HepG2 (cell line): ENCODE measurements around the gene ATP4A. TPM values are rescaled to one million over a fixed set of nuclear protein-coding genes. Genes with fewer than 3 reads are reported as not detected.
A peak's percentile ranks its signal among the peaks of the same experiment; 100 is the strongest.

ENCODE experiments used
- ATAC-seq: fragments of 200-7000 bp; cut with Tn5 transposase; 3 replicates; pipeline ENCODE4 v1.9.1; 2020; ENCODE audit warnings: mild to moderate bottlenecking, moderate library complexity
- BruUV-seq: library from RNA; stranded (reverse); fragments of 400-500 nt; replicated peaks from 2 replicates; lab custom pipeline; 2021; lab: Mats Ljungman, UMichigan
- CTCF ChIA-PET: fragments of 300-600 bp; formaldehyde crosslinking; extraction: SDS; loops from one replicate; lab custom pipeline; 2021; ENCODE audit warnings: low total read pairs, inconsistent platforms, low intra/inter-chr PET ratio; lab: Yijun Ruan, JAX
- POLR2A ChIA-PET: fragments of 350-600 bp; sonication (Branson Sonifier 250); formaldehyde crosslinking; loops from one replicate; lab custom pipeline; 2020; ENCODE audit warnings: antibody characterized with exemption, inconsistent platforms; lab: Yijun Ruan, JAX
- DNase-seq: peaks from one replicate; pipeline ENCODE4 v3.0.0-alpha.2; 2015; ENCODE audit warnings: low spot score
- FAIRE-seq: peaks from 3 replicates; lab custom pipeline; 2011; peaks lifted over from hg19 to GRCh38; lab: Jason Lieb, UNC
- H2AFZ ChIP-seq: one replicate; pipeline ENCODE4 v1.6.1; 2011; ENCODE audit warnings: low read length, inconsistent platforms
- H3K27ac ChIP-seq: fragments of 300-600 bp; 3 replicates; pipeline ENCODE4 v1.8.0; 2011; ENCODE audit warnings: mixed run types, mild to moderate bottlenecking, mixed read lengths, low read length, inconsistent platforms; ENCODE audit not compliant: insufficient read depth; ENCODE audit errors: extremely low read length
- H3K27me3 ChIP-seq, 2 experiments: fragments of 200-600 bp in 1 of 2; 2 replicates in 1 of 2; 3 replicates in 1 of 2; pipeline versions ENCODE4 v1.6.0 to v1.8.0; 2011; ENCODE audit warnings: low read length in 2 of 2, mild to moderate bottlenecking in 2 of 2, moderate library complexity in 2 of 2, inconsistent platforms in 1 of 2; ENCODE audit not compliant: insufficient read depth in 2 of 2, control insufficient read depth in 1 of 2
- H3K36me3 ChIP-seq, 2 experiments: fragments of 200-600 bp in 1 of 2; replicated peaks in 1 of 2; 2 replicates in 1 of 2; 3 replicates in 1 of 2; pipeline versions ENCODE4 v1.5.1 to v1.8.0; 2011; ENCODE audit warnings: low read length in 2 of 2, inconsistent platforms in 1 of 2; ENCODE audit not compliant: insufficient read depth in 2 of 2, control insufficient read depth in 1 of 2
- H3K4me1 ChIP-seq: 2 replicates; pipeline ENCODE4 v1.5.1; 2012; ENCODE audit warnings: low read length, inconsistent platforms; ENCODE audit not compliant: insufficient read depth
- H3K4me2 ChIP-seq: 2 replicates; pipeline ENCODE4 v1.6.0; 2011; ENCODE audit warnings: low read depth, low read length, inconsistent platforms
- H3K4me3 ChIP-seq, 3 experiments: fragments of 200-600 bp in 1 of 3; sonication (generic), shearing (Covaris generic) in 1 of 3; replicated peaks in 1 of 3; 2 replicates each; pipeline ENCODE4 v1.5.1; 2011 to 2016; ENCODE audit warnings: low read length in 3 of 3, inconsistent platforms in 2 of 3, low read depth in 2 of 3, mild to moderate bottlenecking in 2 of 3, control low read depth in 1 of 3, mixed read lengths in 1 of 3; ENCODE audit not compliant: insufficient read depth in 1 of 3
- H3K79me2 ChIP-seq: one replicate; pipeline ENCODE4 v1.6.1; 2011; ENCODE audit warnings: low read length, inconsistent platforms; ENCODE audit not compliant: insufficient read depth
- H3K9ac ChIP-seq: 2 replicates; pipeline ENCODE4 v1.6.0; 2011; ENCODE audit warnings: mild to moderate bottlenecking, low read depth, low read length, inconsistent platforms; ENCODE audit not compliant: insufficient read depth
- H3K9me3 ChIP-seq: 2 replicates; pipeline ENCODE4 v1.5.1; 2012; ENCODE audit warnings: mild to moderate bottlenecking, low read length
- H4K20me1 ChIP-seq: 2 replicates; pipeline ENCODE4 v1.6.0; 2011; ENCODE audit warnings: inconsistent platforms, mild to moderate bottlenecking, low read length, moderate library complexity; ENCODE audit not compliant: insufficient read depth
- DBP ChIP-seq: sonication (generic); formaldehyde crosslinking; IDR thresholded peaks from 2 replicates; pipeline ENCODE4 v1.4.0; 2020; ENCODE audit warnings: missing genetic modification reagents; ENCODE audit errors: not compliant biosample characterization
- HNRNPL ChIP-seq: fragments of 200-400 bp; formaldehyde crosslinking; IDR thresholded peaks from 2 replicates; pipeline ENCODE4 v1.6.1; 2017; ENCODE audit warnings: mild to moderate bottlenecking, low read depth, low read length
- NFKBIZ ChIP-seq: IDR thresholded peaks from 2 replicates; pipeline ENCODE4 v1.6.1; 2018; ENCODE audit warnings: missing genetic modification reagents, missing compliant biosample characterization
- RFX5 ChIP-seq: IDR thresholded peaks from 2 replicates; pipeline ENCODE4 v1.6.1; 2011; ENCODE audit warnings: low read depth, low read length, improper control_type of control experiment
- THAP11 ChIP-seq: IDR thresholded peaks from 2 replicates; pipeline ENCODE4 v1.6.1; 2016; ENCODE audit warnings: missing biosample characterization, missing genetic modification reagents
- ZFP41 ChIP-seq: sonication (generic); formaldehyde crosslinking; IDR thresholded peaks from 2 replicates; pipeline ENCODE4 v1.4.0; 2020; ENCODE audit warnings: mild to moderate bottlenecking, missing genetic modification reagents, borderline replicate concordance
- ZNF143 ChIP-seq: sonication (generic); formaldehyde crosslinking; IDR thresholded peaks from 2 replicates; pipeline ENCODE4 v1.4.0; 2020; ENCODE audit warnings: missing genetic modification reagents
- ZNF761 ChIP-seq: sonication (generic); formaldehyde crosslinking; conservative IDR thresholded peaks from 2 replicates; pipeline ENCODE4 v1.4.0; 2020; ENCODE audit warnings: mild to moderate bottlenecking, missing genetic modification reagents
- ZNF878 ChIP-seq: sonication (generic); formaldehyde crosslinking; IDR thresholded peaks from 2 replicates; pipeline ENCODE4 v1.8.1; 2023; ENCODE audit warnings: mild to moderate bottlenecking, missing genetic modification reagents, moderate library complexity
- WGBS: methylation state at CpG from one replicate; pipeline ENCODE4 v1.1.6; 2017; ENCODE audit warnings: low lambda C conversion rate; 5-methylcytosine and 5-hydroxymethylcytosine counted together
- in situ Hi-C: cut with HindIII; loops from 2 replicates; pipeline ENCODE4 v1.10.0; 2017; ENCODE audit warnings: low pct_unique_long_range_greater_than_20kb; ENCODE audit not compliant: extremely low pct_ligation_motif_present
- intact Hi-C: fragments of 100-400 bp; cut with micrococcal nuclease; formaldehyde crosslinking; loops from one replicate; pipeline ENCODE4 v1.10.0; 2022; ENCODE audit not compliant: unreplicated experiment
- polyA plus RNA-seq, 8 experiments: library from polyadenylated mRNA; depleted of rRNA in 3 of 8; stranded (reverse) in 7 of 8; unstranded in 1 of 8; fragments of >200 nt; fragmentation: Illumina TruSeq in 4 of 8; extraction: Trizol in 4 of 8; gene quantifications; 2 replicates each; pipeline versions ENCODE4 v1.2.1 to v1.2.3, GENCODE V29; 2011 to 2016; ENCODE audit warnings: low read depth in 4 of 8, missing spikeins in 1 of 8, mixed read lengths in 1 of 8; ENCODE audit not compliant: insufficient read depth in 1 of 8
- total RNA-seq, 5 experiments: library from RNA; depleted of rRNA; stranded (reverse); fragments of >200 nt; fragmentation: Illumina TruSeq; extraction: Trizol; gene quantifications; 2 replicates each; pipeline ENCODE4 v1.2.3, GENCODE V29; 2016; ENCODE audit warnings: low read depth in 1 of 5
- TF ChIP-seq, protein P1 (sequence below): sonication (generic); formaldehyde crosslinking; IDR thresholded peaks from 2 replicates; pipeline ENCODE4 v1.4.0; 2020; ENCODE audit warnings: mild to moderate bottlenecking, missing genetic modification reagents

The ATP4A gene
- total and polyA plus RNA-seq, 2 of the 13 experiments (the other 11 are each of a cell fraction or from before 2014, with no cell fraction given) = 0.08 to 0.11 TPM

DNA sequence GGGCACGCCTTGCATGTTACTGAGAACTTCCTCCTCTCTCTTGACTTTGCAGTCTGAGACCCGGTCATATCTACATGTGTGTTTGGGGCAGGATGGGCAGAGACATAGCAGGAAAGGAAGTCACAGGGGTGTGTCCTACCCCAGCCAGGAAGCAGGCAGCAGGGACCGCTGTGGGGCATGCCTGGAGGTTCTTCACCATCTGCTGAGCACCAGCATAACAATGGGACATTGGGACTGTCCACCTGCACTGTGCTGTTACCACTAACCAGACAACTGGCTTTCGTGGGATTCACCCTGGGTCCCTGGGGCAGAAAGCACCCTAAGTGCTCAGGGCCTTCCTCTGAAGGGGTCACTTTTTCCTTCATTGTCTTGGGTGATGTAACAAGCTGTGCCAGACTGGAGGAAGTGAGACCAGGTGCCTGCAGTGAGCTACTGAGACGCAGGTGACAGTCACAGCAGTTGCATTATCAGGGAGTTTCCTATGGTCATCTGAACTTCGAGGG lies 46.4 kb upstream of the ATP4A start:
- ATAC-seq = no peak
- no TSS peak for BruUV-seq
- Histone ChIP-seq H3K27me3 (no peaks in the 10 kb centered on the region; a peak in 1 of 5 replicates), H3K27ac (no peak overlapping the region), H3K36me3 (peaks cover 0 to 4% of the 10 kb centered on the region in 2 experiments; a peak in 1 of 5 replicates), H3K9me3 (peaks cover 23% of the 10 kb centered on the region), H3K4me2 (no peak overlapping the region), H3K79me2 (no peaks in the 10 kb centered on the region), H3K9ac (no peak overlapping the region), H4K20me1 (no peaks in the 10 kb centered on the region), H2AFZ (no peak overlapping the region), H3K4me3 (no peak overlapping the region), H3K4me1 (peaks cover 30% of the 10 kb centered on the region)
- DNase-seq = no peak
- intact Hi-C loops (loop anchor here (10.0 kb wide), 1 partner anchor 55 kb away; no protein-coding TSS in a partner anchor), in situ Hi-C loops (no loop called here)
- WGBS = 58% methylated on average over 3 of the region's 6 CpGs
- TF ChIP-seq ZNF878 (CRISPR knock-in tag) (no peak), ZFP41 (CRISPR knock-in tag) (no peak), HNRNPL (no peak), DBP (no peak), RFX5 (0 out of 2 replicates have a peak, but pooled peaks have one; percentile 11), ZNF761 (no peak)
- POLR2A ChIA-PET = interaction anchor here (0.8 kb wide), 1 partner anchor 61 kb away, joined by 3 read pairs; no protein-coding TSS in a partner anchor
- CTCF ChIA-PET = no interaction called here
- FAIRE-seq = no peak

GRCh38 chr19:35608251-35608650 lies 44.8 kb upstream of the ATP4A start:
- POLR2A ChIA-PET = no interaction called here

More at GRCh38 chr19:35608251-35608650, 44.8 kb upstream of the ATP4A start:
- Histone ChIP-seq H3K4me2 (no peak overlapping the region), H4K20me1 (no peaks in the 10 kb centered on the region), H3K4me1 (peaks cover 32% of the 10 kb centered on the region), H3K79me2 (no peaks in the 10 kb centered on the region), H3K27ac (no peak overlapping the region), H2AFZ (no peak overlapping the region), H3K9me3 (peaks cover 23% of the 10 kb centered on the region), H3K27me3 (peaks cover 0 to 4% of the 10 kb centered on the region in 2 experiments; a peak in 1 of 5 replicates), H3K4me3 (no peak overlapping the region), H3K9ac (no peak overlapping the region), H3K36me3 (no peaks in the 10 kb centered on the region)
- CTCF ChIA-PET = no interaction called here
- DNase-seq (no peak), ATAC-seq (no peak), FAIRE-seq (no peak)
- intact Hi-C loops = no loop called here
- peak; percentile 80 for TF ChIP-seq ZNF143 (CRISPR knock-in tag)
- peak; percentile 93 for TF ChIP-seq THAP11 (CRISPR knock-in tag)
- TF ChIP-seq, protein P1, sequence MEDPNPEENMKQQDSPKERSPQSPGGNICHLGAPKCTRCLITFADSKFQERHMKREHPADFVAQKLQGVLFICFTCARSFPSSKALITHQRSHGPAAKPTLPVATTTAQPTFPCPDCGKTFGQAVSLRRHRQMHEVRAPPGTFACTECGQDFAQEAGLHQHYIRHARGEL (CRISPR knock-in tag) = no peak
- no peak for TF ChIP-seq NFKBIZ (CRISPR knock-in tag)
- in situ Hi-C loops = no loop called here
- WGBS = 28% methylated on average over 2 of the region's 2 CpGs
- BruUV-seq = no TSS peak
